ENCODE data around the gene LENG1. TPM values are rescaled to one million over a fixed set of nuclear protein-coding genes. Genes with fewer than 3 reads are reported as not detected.
A peak's percentile ranks its signal among the peaks of the same experiment; 100 is the strongest.

The LENG1 gene
- total RNA-seq, 1 experiment from 2014 or later: 7.6 TPM

- Histone ChIP-seq H2AFZ (ENCODE audit: low read depth, low read length, poor library complexity, severe bottlenecking) (no peak overlapping the region), H3K4me1 (ENCODE audit: control insufficient read depth in 1 of 2, insufficient read depth in 2 of 2, low read length in 2 of 2) (peaks cover 13 to 52% of the 10 kb centered on the region in 2 experiments), H3K9me2 (ENCODE audit: insufficient read depth) (no peaks in the 10 kb centered on the region), H3K79me2 (ENCODE audit: insufficient read depth, low read length) (peaks cover 54% of the 10 kb centered on the region), H3K27me3 (ENCODE audit: insufficient read depth, low read length) (no peaks in the 10 kb centered on the region), H3K4me2 (ENCODE audit: low read length) (no peak overlapping the region), H3K36me3 (ENCODE audit: control insufficient read depth in 1 of 2, insufficient read depth in 2 of 2, low read length in 2 of 2) (peaks cover 43 to 56% of the 10 kb centered on the region in 2 experiments), H3K4me3 (replicated peaks in 1 of 2; ENCODE audit: low read depth in 1 of 2, low read length in 2 of 2) (no peak overlapping the region), H3K9me3 (ENCODE audit: control insufficient read depth in 1 of 2, insufficient read depth in 1 of 2, low read depth in 1 of 2, low read length in 2 of 2) (no peaks in the 10 kb centered on the region), H4K20me1 (ENCODE audit: insufficient read depth) (peaks cover 61% of the 10 kb centered on the region; the same call in 1 of the 2 replicates), H3K9ac (ENCODE audit: low read length) (peak overlapping the region; percentile 1; the same call in 1 of the 2 replicates), H3K27ac (ENCODE audit: low read depth, low read length) (0 out of 2 replicates have a peak overlapping the region, but pooled peaks have one; percentile 18)
- POLR2A ChIA-PET: interaction anchor here (1.0 kb wide), 1 partner anchor 17 kb away, joined by 3 read pairs; the partner anchor contains the start of gene TSEN34
- RAD21 ChIA-PET (ENCODE audit: low non-redundant PET in 1 of 2, low total read pairs in 2 of 2, uncharacterized antibody in 2 of 2, unreplicated experiment in 2 of 2): no interaction called here
- BruUV-seq (replicated peaks): no TSS peak
- ATAC-seq (no peak), DNase-seq (ENCODE audit: low read depth, low spot score) (no peak)
- TF ChIP-seq ZFX (IDR thresholded peaks at IDR 0.05): no peak
- TF ChIP-seq EZH2phosphoT487 (IDR thresholded peaks at IDR 0.05; ENCODE audit: borderline replicate concordance): no peak
- TF ChIP-seq ZBTB33 (IDR thresholded peaks at IDR 0.05; ENCODE audit: extremely low read depth, insufficient replicate concordance, low read length): no peak
- TF ChIP-seq SRF (IDR thresholded peaks at IDR 0.05; ENCODE audit: low read depth): no peak
- no peak for TF ChIP-seq ELF1 (IDR thresholded peaks at IDR 0.05; ENCODE audit: borderline replicate concordance, low read depth)
- no peak for TF ChIP-seq YY1 (IDR thresholded peaks at IDR 0.05; ENCODE audit: extremely low read depth, insufficient replicate concordance, low read depth, low read length)
- no peak for TF ChIP-seq MAX (IDR thresholded peaks at IDR 0.05)
- no peak for TF ChIP-seq POLR2A (IDR thresholded peaks at IDR 0.05; ENCODE audit: borderline replicate concordance, extremely low read depth, insufficient read depth, insufficient read length)
- no peak for TF ChIP-seq ZNF274 (IDR thresholded peaks at IDR 0.05; ENCODE audit: low read depth, low read length)
- no peak for TF ChIP-seq CTCF (IDR thresholded peaks at IDR 0.05 in 2 of 3, conservative IDR thresholded peaks at IDR 0.05 in 1 of 3; ENCODE audit: borderline replicate concordance in 1 of 3, insufficient read depth in 1 of 3, low read depth in 2 of 3, low read length in 2 of 3)
- no peak for TF ChIP-seq SIN3A (IDR thresholded peaks at IDR 0.05; ENCODE audit: low read depth)
- TF ChIP-seq POLR2AphosphoS5 (IDR thresholded peaks at IDR 0.05; ENCODE audit: low read depth, low read length): no peak
- TF ChIP-seq JUND (IDR thresholded peaks at IDR 0.05): no peak
- TF ChIP-seq TCF7L2 (IDR thresholded peaks at IDR 0.05; ENCODE audit: borderline replicate concordance, extremely low read depth, insufficient read depth, insufficient read length): no peak
- no peak for TF ChIP-seq REST (IDR thresholded peaks at IDR 0.05; ENCODE audit: low read depth)
- TF ChIP-seq CEBPB (IDR thresholded peaks at IDR 0.05; ENCODE audit: low read depth): no peak
- TF ChIP-seq EGR1 (IDR thresholded peaks at IDR 0.05; ENCODE audit: low read depth): no peak
- TF ChIP-seq CBX3 (IDR thresholded peaks at IDR 0.05; ENCODE audit: low read depth): no peak
- TF ChIP-seq FOSL1 (IDR thresholded peaks at IDR 0.05; ENCODE audit: low read depth): no peak
- intact Hi-C loops (cut with micrococcal nuclease): no loop called here
- CTCF ChIA-PET: no interaction called here
These were observed 48.1 kb upstream of the LENG1 start for GRCh38 chr19:54207676-54207982.

Measured in HCT116 (cell line).